ENCODE data around the gene DNAH1.

The DNAH1 gene

GRCh38 chr3:52364322-52365035 is 48.4 kb downstream of the DNAH1 start:
- Histone ChIP-seq H3K27me3 (ENCODE audit: low read length) (no peaks in the 10 kb centered on the region), H3F3A (ENCODE audit: insufficient read depth) (no peaks in the 10 kb centered on the region), H3K9me3 (ENCODE audit: insufficient read depth, low read length) (no peaks in the 10 kb centered on the region), H3K9me2 (replicated peaks; ENCODE audit: insufficient read depth, low read length) (no peaks in the 10 kb centered on the region), H2AFZ (ENCODE audit: low read depth, low read length, severe bottlenecking) (no peak overlapping the region), H3K4me2 (ENCODE audit: low read depth, low read length, poor library complexity, severe bottlenecking) (no peak overlapping the region), H3K9ac (ENCODE audit: low read length) (no peak overlapping the region), H3K79me2 (ENCODE audit: insufficient read depth, low read length) (no peaks in the 10 kb centered on the region), H3K4me3 (ENCODE audit: insufficient read depth, low read length, poor library complexity, severe bottlenecking) (no peak overlapping the region), H3K27ac (ENCODE audit: low read depth, low read length) (no peak overlapping the region), H3K36me3 (ENCODE audit: low read length) (no peaks in the 10 kb centered on the region), H4K20me1 (ENCODE audit: low read depth, low read length) (no peaks in the 10 kb centered on the region)
- TF ChIP-seq EZH2phosphoT487 (conservative IDR thresholded peaks at IDR 0.05; ENCODE audit: low read length) = no peak
- no peak for TF ChIP-seq CTCF (IDR thresholded peaks at IDR 0.05; ENCODE audit: insufficient read depth, low read length, poor library complexity, severe bottlenecking)

- H2AFZ ChIP-seq (ENCODE audit: low read depth, low read length, severe bottlenecking) = no peak overlapping the region
- H3K9me2 ChIP-seq (replicated peaks; ENCODE audit: insufficient read depth, low read length) = no peaks in the 10 kb centered on the region
- no peaks in the 10 kb centered on the region for H3K36me3 ChIP-seq (ENCODE audit: low read length)
- no peaks in the 10 kb centered on the region for H3K27me3 ChIP-seq (ENCODE audit: low read length)
- TF ChIP-seq CTCF (IDR thresholded peaks at IDR 0.05; ENCODE audit: insufficient read depth, low read length, poor library complexity, severe bottlenecking) (no peak), EZH2phosphoT487 (conservative IDR thresholded peaks at IDR 0.05; ENCODE audit: low read length) (no peak)
- no peaks in the 10 kb centered on the region for H3F3A ChIP-seq (ENCODE audit: insufficient read depth)
- H3K27ac ChIP-seq (ENCODE audit: low read depth, low read length) = no peak overlapping the region
- no peaks in the 10 kb centered on the region for H3K79me2 ChIP-seq (ENCODE audit: insufficient read depth, low read length)
- H4K20me1 ChIP-seq (ENCODE audit: low read depth, low read length) = no peaks in the 10 kb centered on the region
- H3K9ac ChIP-seq (ENCODE audit: low read length) = no peak overlapping the region
- no peak overlapping the region for H3K4me3 ChIP-seq (ENCODE audit: insufficient read depth, low read length, poor library complexity, severe bottlenecking)
- H3K9me3 ChIP-seq (ENCODE audit: insufficient read depth, low read length) = no peaks in the 10 kb centered on the region
- no peak overlapping the region for H3K4me2 ChIP-seq (ENCODE audit: low read depth, low read length, poor library complexity, severe bottlenecking)
Observed at GRCh38 chr3:52366527-52366926, 50.4 kb downstream of the DNAH1 start.

GRCh38 chr3:52367891-52368880 is 52.1 kb downstream of the DNAH1 start:
- Histone ChIP-seq H3F3A (ENCODE audit: insufficient read depth) (no peaks in the 10 kb centered on the region), H3K27ac (ENCODE audit: low read depth, low read length) (no peak overlapping the region), H2AFZ (ENCODE audit: low read depth, low read length, severe bottlenecking) (no peak overlapping the region), H3K36me3 (ENCODE audit: low read length) (no peaks in the 10 kb centered on the region), H3K9ac (ENCODE audit: low read length) (no peak overlapping the region), H3K4me2 (ENCODE audit: low read depth, low read length, poor library complexity, severe bottlenecking) (no peak overlapping the region), H4K20me1 (ENCODE audit: low read depth, low read length) (no peaks in the 10 kb centered on the region), H3K9me3 (ENCODE audit: insufficient read depth, low read length) (no peaks in the 10 kb centered on the region), H3K9me2 (replicated peaks; ENCODE audit: insufficient read depth, low read length) (no peaks in the 10 kb centered on the region), H3K79me2 (ENCODE audit: insufficient read depth, low read length) (no peaks in the 10 kb centered on the region), H3K27me3 (ENCODE audit: low read length) (no peaks in the 10 kb centered on the region), H3K4me3 (ENCODE audit: insufficient read depth, low read length, poor library complexity, severe bottlenecking) (no peak overlapping the region)
- TF ChIP-seq CTCF (IDR thresholded peaks at IDR 0.05; ENCODE audit: insufficient read depth, low read length, poor library complexity, severe bottlenecking) = no peak
- TF ChIP-seq EZH2phosphoT487 (conservative IDR thresholded peaks at IDR 0.05; ENCODE audit: low read length) = no peak

Data from SU-DHL-6 (cell line).